GM12878 (cell line): ENCODE results near the gene OR5K1. TPM values are rescaled to one million over a fixed set of nuclear protein-coding genes. Genes with fewer than 3 reads are reported as not detected.

Experiments used
- ATAC-seq: fragments of 200-7000 bp; cut with Tn5 transposase; 3 replicates; pipeline ENCODE4 v1.9.1; 2020; ENCODE audit warnings: mild to moderate bottlenecking, moderate library complexity
- BruUV-seq: library from RNA; stranded (reverse); fragments of 400-500 nt; replicated peaks from 2 replicates; lab custom pipeline; 2021; lab: Mats Ljungman, UMichigan
- CTCF ChIA-PET: fragments of 300-600 bp; sonication (Branson Sonifier 250); formaldehyde crosslinking; extraction: SDS; loops from one replicate; lab custom pipeline; 2021; ENCODE audit warnings: inconsistent platforms; lab: Yijun Ruan, JAX
- POLR2A ChIA-PET: fragments of 350-600 bp; formaldehyde crosslinking; extraction: SDS; loops from one replicate; lab custom pipeline; 2021; ENCODE audit warnings: inconsistent platforms; lab: Charles Lee
- RAD21 ChIA-PET: fragments of 300-600 bp; sonication (Branson Sonifier 250); formaldehyde crosslinking; loops from one replicate; lab custom pipeline; 2023; ENCODE audit warnings: antibody characterized with exemption; ENCODE audit not compliant: unreplicated experiment; lab: Charles Lee
- SMC1A ChIA-PET: fragments of 300-600 bp; sonication (Branson Sonifier 250); formaldehyde crosslinking; loops from one replicate; lab custom pipeline; 2023; ENCODE audit not compliant: unreplicated experiment, uncharacterized antibody; lab: Charles Lee
- DNase-seq: peaks from one replicate; pipeline ENCODE4 v3.0.0-alpha.2; 2011; ENCODE audit warnings: low read depth, low spot score
- FAIRE-seq: peaks from 3 replicates; lab custom pipeline; 2011; peaks lifted over from hg19 to GRCh38; lab: Jason Lieb, UNC
- H2AFZ ChIP-seq: 2 replicates; pipeline ENCODE4 v1.6.0; 2011; ENCODE audit warnings: low read depth, low read length, control low read depth; ENCODE audit not compliant: control insufficient read depth
- H3K27ac ChIP-seq: 2 replicates; pipeline ENCODE4 v1.5.1; 2011; ENCODE audit warnings: control low read depth; ENCODE audit not compliant: control insufficient read depth, insufficient read depth
- H3K27me3 ChIP-seq, 2 experiments: replicated peaks in 1 of 2; 2 replicates each; pipeline versions ENCODE4 v1.6.0 to v1.6.1; 2011; ENCODE audit warnings: low read length in 1 of 2; ENCODE audit not compliant: control insufficient read depth in 2 of 2, insufficient read depth in 2 of 2
- H3K36me3 ChIP-seq, 2 experiments: 2 replicates each; pipeline ENCODE4 v1.5.1; 2011; ENCODE audit warnings: low read length in 1 of 2; ENCODE audit not compliant: control insufficient read depth in 2 of 2, insufficient read depth in 2 of 2
- H3K4me1 ChIP-seq: 2 replicates; pipeline ENCODE4 v1.6.1; 2011; ENCODE audit warnings: mild to moderate bottlenecking, low read length, moderate library complexity, mixed read lengths; ENCODE audit not compliant: control insufficient read depth, insufficient read depth
- H3K4me2 ChIP-seq: 2 replicates; pipeline ENCODE4 v1.6.0; 2011; ENCODE audit warnings: control low read depth; ENCODE audit not compliant: control insufficient read depth, insufficient read depth
- H3K4me3 ChIP-seq: fragments of 200-600 bp; sonication (generic); 2 replicates; pipeline ENCODE4 v1.5.1; 2016
- H3K79me2 ChIP-seq: 2 replicates; pipeline ENCODE4 v1.6.0; 2011; ENCODE audit warnings: low read length; ENCODE audit not compliant: control insufficient read depth, insufficient read depth
- H3K9ac ChIP-seq: 2 replicates; pipeline ENCODE4 v1.8.0; 2011; ENCODE audit warnings: low read length, control low read depth, mixed read lengths; ENCODE audit not compliant: control insufficient read depth, insufficient read depth
- H3K9me3 ChIP-seq: replicated peaks from 3 replicates; pipeline ENCODE4 v1.5.1; 2011; ENCODE audit warnings: mild to moderate bottlenecking, low read length; ENCODE audit not compliant: control insufficient read depth, insufficient read depth
- H4K20me1 ChIP-seq: 2 replicates; pipeline ENCODE4 v1.6.0; 2011; ENCODE audit not compliant: control insufficient read depth, insufficient read depth
- EGR1 ChIP-seq, 2 experiments: IDR thresholded peaks; 1 replicate in 1 of 2; 2 replicates in 1 of 2; pipeline ENCODE4 v1.6.1; 2011 to 2012; ENCODE audit warnings: low read depth in 2 of 2, low read length in 2 of 2, borderline replicate concordance in 1 of 2, mild to moderate bottlenecking in 1 of 2, moderate library complexity in 1 of 2
- EZH2 ChIP-seq: IDR thresholded peaks from 2 replicates; pipeline ENCODE4 v1.6.1; 2012; ENCODE audit warnings: low read depth, mild to moderate bottlenecking, control low read depth, inconsistent platforms, low read length, borderline replicate concordance; ENCODE audit not compliant: control insufficient read depth
- JUND ChIP-seq: IDR thresholded peaks from 2 replicates; pipeline ENCODE4 v1.6.1; 2012; ENCODE audit warnings: low read depth, mild to moderate bottlenecking, low read length, improper control_type of control experiment, moderate library complexity
- KDM1A ChIP-seq: fragments of 200-600 bp; sonication (generic); IDR thresholded peaks from 2 replicates; pipeline ENCODE4 v1.6.1; 2016; ENCODE audit warnings: borderline replicate concordance
- YBX1 ChIP-seq: fragments of 450-650 bp; IDR thresholded peaks from 2 replicates; pipeline ENCODE4 v1.6.1; 2016; ENCODE audit warnings: antibody characterized with exemption
- ZBED1 ChIP-seq: IDR thresholded peaks from 2 replicates; pipeline ENCODE4 v1.6.1; 2016; ENCODE audit warnings: borderline replicate concordance
- ZZZ3 ChIP-seq: IDR thresholded peaks from 2 replicates; pipeline ENCODE4 v1.6.1; 2011; ENCODE audit warnings: low read depth; ENCODE audit not compliant: control insufficient read depth, insufficient read length
- WGBS: methylation state at CpG from one replicate; pipeline ENCODE4 v1.1.6; 2016; ENCODE audit warnings: low lambda C conversion rate; ENCODE audit not compliant: insufficient replicate concordance, insufficient coverage; ENCODE audit errors: missing lambda C conversion rate; 5-methylcytosine and 5-hydroxymethylcytosine counted together
- in situ Hi-C: fragments of 300-500 bp; cut with MboI; formaldehyde crosslinking; loops from 9 replicates; pipeline ENCODE4 v1.14.3; 2018; ENCODE audit warnings: mixed read lengths
- intact Hi-C: fragments of 100-400 bp; cut with micrococcal nuclease; formaldehyde crosslinking; loops from one replicate; pipeline ENCODE4 v1.14.2; 2022; ENCODE audit not compliant: unreplicated experiment
- polyA plus RNA-seq, 11 experiments: library from polyadenylated mRNA; depleted of rRNA in 4 of 11; unstranded in 6 of 11; stranded (reverse) in 5 of 11; fragments of >200 nt; fragmentation: Nextera tagmentation in 4 of 11; fragmentation: Illumina TruSeq in 1 of 11; extraction: Ambion mirVana in 4 of 11; extraction: Trizol in 1 of 11; gene quantifications; 1 replicate in 1 of 11; 2 replicates in 10 of 11; pipeline versions ENCODE4 v1.2.1 to v1.2.3, GENCODE V29; 2011 to 2016; ENCODE audit warnings: inconsistent platforms in 2 of 11, missing spikeins in 2 of 11, low read depth in 1 of 11
- total RNA-seq, 4 experiments: library from RNA; depleted of rRNA in 3 of 4; stranded (reverse); fragments of >200 nt in 3 of 4; fragmentation: Illumina TruSeq in 1 of 4; extraction: Trizol in 1 of 4; gene quantifications; 2 replicates each; pipeline versions ENCODE4 v1.2.1 to v1.2.3, GENCODE V29; 2013 to 2021
- TF ChIP-seq, protein P1 (sequence below): fragments of 450-650 bp; formaldehyde crosslinking; IDR thresholded peaks from 2 replicates; pipeline ENCODE4 v1.4.0; 2020; ENCODE audit warnings: mild to moderate bottlenecking, moderate library complexity

Gene OR5K1
- total and polyA plus RNA-seq, 10 of the 15 experiments (the other 5 are each of a cell fraction or from before 2014, with no cell fraction given), result 0.50 TPM; not detected in 9

DNA sequence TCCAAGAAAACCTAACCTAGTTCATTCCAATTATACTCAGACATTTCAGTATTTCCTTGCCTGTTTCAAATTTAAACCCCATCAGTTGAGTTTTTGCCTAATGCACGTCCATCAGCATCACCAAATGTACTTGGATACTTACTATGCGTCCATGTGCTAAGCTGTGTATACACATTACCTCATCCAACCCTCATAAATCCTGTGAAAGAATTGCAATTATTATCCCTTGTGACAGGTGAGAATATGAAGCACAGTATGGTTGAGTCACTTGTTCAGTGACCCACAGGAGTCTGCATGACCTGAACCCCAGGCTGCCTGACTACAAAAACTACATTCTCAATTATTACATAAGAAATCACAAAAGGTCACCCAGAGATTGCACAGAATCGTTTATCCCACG is 37.0 kb downstream of the OR5K1 start:
- ChIA-PET CTCF (interaction anchor here (1.1 kb wide), 2 partner anchors 13 to 17 kb away, joined by 3 read pairs; no protein-coding TSS in a partner anchor), SMC1A (no interaction called here), POLR2A (no interaction called here), RAD21 (no interaction called here)
- no peak overlapping the region for H3K27ac ChIP-seq
- H3K9me3 ChIP-seq, result no peaks in the 10 kb centered on the region
- no peak overlapping the region for H2AFZ ChIP-seq
- no peak for TF ChIP-seq ZBED1
- no peak for TF ChIP-seq EZH2
- no peak for TF ChIP-seq YBX1
- intact Hi-C loops, result no loop called here
- no peaks in the 10 kb centered on the region for H3K79me2 ChIP-seq
- H3K36me3 ChIP-seq, result no peaks in the 10 kb centered on the region
- no peaks in the 10 kb centered on the region for H3K27me3 ChIP-seq
- H3K4me1 ChIP-seq, result no peaks in the 10 kb centered on the region
- FAIRE-seq (no peak), ATAC-seq (no peak), DNase-seq (no peak)
- H3K9ac ChIP-seq, result no peak overlapping the region
- H3K4me3 ChIP-seq, result no peak overlapping the region
- no peaks in the 10 kb centered on the region for H4K20me1 ChIP-seq
- WGBS, result 86% methylated on average over 4 of the region's 4 CpGs
- in situ Hi-C loops, result no loop called here
- no TSS peak for BruUV-seq
- no peak overlapping the region for H3K4me2 ChIP-seq

DNA sequence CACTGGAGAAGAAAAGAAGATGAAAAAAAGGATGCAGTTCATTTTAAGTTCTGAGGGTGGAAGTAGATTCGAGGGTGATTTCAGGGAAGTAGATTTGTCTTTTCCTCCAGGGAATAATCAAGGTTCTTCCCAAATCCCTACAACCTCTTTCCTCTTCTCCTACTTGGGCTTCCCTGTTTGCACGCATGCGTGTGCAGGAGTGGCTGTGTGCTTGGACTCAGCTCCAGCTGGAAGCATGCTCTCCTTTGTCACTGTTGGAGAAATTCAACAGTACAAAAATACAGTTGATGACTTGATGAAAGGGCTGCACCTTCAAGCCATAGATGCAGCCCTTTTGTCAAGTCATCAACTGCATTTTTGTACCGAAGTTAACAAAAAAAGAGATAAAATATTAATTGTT is 38.3 kb downstream of the OR5K1 start:
- no peak overlapping the region for H3K4me2 ChIP-seq
- FAIRE-seq (no peak), DNase-seq (no peak), ATAC-seq (no peak)
- no peak overlapping the region for H3K4me3 ChIP-seq
- H4K20me1 ChIP-seq, result no peaks in the 10 kb centered on the region
- intact Hi-C loops, result no loop called here
- SMC1A ChIA-PET, result interaction anchor here (2.3 kb wide), 1 partner anchor 15 kb away, joined by 6 read pairs; no protein-coding TSS in a partner anchor
- in situ Hi-C loops, result no loop called here
- POLR2A ChIA-PET, result no interaction called here
- CTCF ChIA-PET, result interaction anchor here (1.1 to 2.0 kb wide), 3 partner anchors 14 to 71 kb away, joined by 3 to 7 read pairs (median 3); no protein-coding TSS in a partner anchor
- BruUV-seq, result no TSS peak
- WGBS, result 97% methylated on average over 4 of the region's 4 CpGs
- H3K9me3 ChIP-seq, result no peaks in the 10 kb centered on the region
- no peak overlapping the region for H3K27ac ChIP-seq
- no peaks in the 10 kb centered on the region for H3K4me1 ChIP-seq
- H3K9ac ChIP-seq, result no peak overlapping the region
- no peaks in the 10 kb centered on the region for H3K79me2 ChIP-seq
- H3K27me3 ChIP-seq, result no peaks in the 10 kb centered on the region
- H3K36me3 ChIP-seq, result no peaks in the 10 kb centered on the region
- RAD21 ChIA-PET, result no interaction called here
- H2AFZ ChIP-seq, result no peak overlapping the region
- no peak for TF ChIP-seq KDM1A
- no peak for TF ChIP-seq EGR1 (IDR thresholded peaks at IDR 0.05; ENCODE audit: borderline replicate concordance in 1 of 2, low read depth in 2 of 2, low read length in 2 of 2)
- no peak for TF ChIP-seq ZZZ3
- no peak for TF ChIP-seq JUND
- TF ChIP-seq, protein P1, sequence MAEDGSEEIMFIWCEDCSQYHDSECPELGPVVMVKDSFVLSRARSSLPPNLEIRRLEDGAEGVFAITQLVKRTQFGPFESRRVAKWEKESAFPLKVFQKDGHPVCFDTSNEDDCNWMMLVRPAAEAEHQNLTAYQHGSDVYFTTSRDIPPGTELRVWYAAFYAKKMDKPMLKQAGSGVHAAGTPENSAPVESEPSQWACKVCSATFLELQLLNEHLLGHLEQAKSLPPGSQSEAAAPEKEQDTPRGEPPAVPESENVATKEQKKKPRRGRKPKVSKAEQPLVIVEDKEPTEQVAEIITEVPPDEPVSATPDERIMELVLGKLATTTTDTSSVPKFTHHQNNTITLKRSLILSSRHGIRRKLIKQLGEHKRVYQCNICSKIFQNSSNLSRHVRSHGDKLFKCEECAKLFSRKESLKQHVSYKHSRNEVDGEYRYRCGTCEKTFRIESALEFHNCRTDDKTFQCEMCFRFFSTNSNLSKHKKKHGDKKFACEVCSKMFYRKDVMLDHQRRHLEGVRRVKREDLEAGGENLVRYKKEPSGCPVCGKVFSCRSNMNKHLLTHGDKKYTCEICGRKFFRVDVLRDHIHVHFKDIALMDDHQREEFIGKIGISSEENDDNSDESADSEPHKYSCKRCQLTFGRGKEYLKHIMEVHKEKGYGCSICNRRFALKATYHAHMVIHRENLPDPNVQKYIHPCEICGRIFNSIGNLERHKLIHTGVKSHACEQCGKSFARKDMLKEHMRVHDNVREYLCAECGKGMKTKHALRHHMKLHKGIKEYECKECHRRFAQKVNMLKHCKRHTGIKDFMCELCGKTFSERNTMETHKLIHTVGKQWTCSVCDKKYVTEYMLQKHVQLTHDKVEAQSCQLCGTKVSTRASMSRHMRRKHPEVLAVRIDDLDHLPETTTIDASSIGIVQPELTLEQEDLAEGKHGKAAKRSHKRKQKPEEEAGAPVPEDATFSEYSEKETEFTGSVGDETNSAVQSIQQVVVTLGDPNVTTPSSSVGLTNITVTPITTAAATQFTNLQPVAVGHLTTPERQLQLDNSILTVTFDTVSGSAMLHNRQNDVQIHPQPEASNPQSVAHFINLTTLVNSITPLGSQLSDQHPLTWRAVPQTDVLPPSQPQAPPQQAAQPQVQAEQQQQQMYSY (CRISPR knock-in tag), result no peak
